GM12892 (cell line): ENCODE measurements around the gene CACNA1B.

Experiments used
- POLR2A ChIP-seq: IDR thresholded peaks from 2 replicates; pipeline ENCODE4 v1.6.1; 2011; ENCODE audit warnings: low read depth, low read length, control low read depth
- TAF1 ChIP-seq: IDR thresholded peaks from 2 replicates; pipeline ENCODE4 v1.6.1; 2011; ENCODE audit warnings: low read depth, mild to moderate bottlenecking, control low read depth, low read length, borderline replicate concordance

GRCh38 chr9:138112090-138112748, 234.6 kb downstream of the CACNA1B start:
- TF ChIP-seq POLR2A (no peak), TAF1 (no peak)
